Mesothelial cell of epicardium (in vitro differentiated cells): ENCODE data around the gene M1AP. TPM values are rescaled to one million over a fixed set of nuclear protein-coding genes. Genes with fewer than 3 reads are reported as not detected.

ENCODE experiments used
- DNase-seq, 2 experiments: peaks; one replicate each; pipeline ENCODE4 v3.0.0; 2021; ENCODE audit warnings: low spot score in 2 of 2; ENCODE audit not compliant: unreplicated experiment in 2 of 2
- H3K27ac Mint-ChIP-seq: 2 replicates; pipeline ENCODE4 v1.8.0; 2021; ENCODE audit warnings: mixed read lengths
- H3K27me3 Mint-ChIP-seq: 2 replicates; pipeline ENCODE4 v1.8.0; 2021; ENCODE audit warnings: low read depth, mixed read lengths
- H3K36me3 Mint-ChIP-seq: 2 replicates; pipeline ENCODE4 v1.8.0; 2021; ENCODE audit warnings: mixed read lengths
- H3K4me1 Mint-ChIP-seq: 2 replicates; pipeline ENCODE4 v1.8.0; 2021; ENCODE audit warnings: mixed read lengths
- H3K4me3 Mint-ChIP-seq: 2 replicates; pipeline ENCODE4 v1.8.0; 2021; ENCODE audit warnings: mild to moderate bottlenecking, moderate library complexity, mixed read lengths
- H3K9me3 Mint-ChIP-seq: 2 replicates; pipeline ENCODE4 v1.8.0; 2021; ENCODE audit warnings: mixed read lengths
- total RNA-seq: library from RNA; stranded (reverse); gene quantifications from 3 replicates; pipeline ENCODE4 v1.2.1, GENCODE V29; 2021
- TF ChIP-seq, protein P1 (sequence below): fragments of 200-600 bp; sonication (generic); IDR thresholded peaks from one replicate; pipeline ENCODE4 v1.5.0; 2021; ENCODE audit warnings: antibody characterized with exemption; ENCODE audit not compliant: unreplicated experiment

The M1AP gene
- total RNA-seq, 1 donor from 2014 or later, result 7.4 TPM

DNA sequence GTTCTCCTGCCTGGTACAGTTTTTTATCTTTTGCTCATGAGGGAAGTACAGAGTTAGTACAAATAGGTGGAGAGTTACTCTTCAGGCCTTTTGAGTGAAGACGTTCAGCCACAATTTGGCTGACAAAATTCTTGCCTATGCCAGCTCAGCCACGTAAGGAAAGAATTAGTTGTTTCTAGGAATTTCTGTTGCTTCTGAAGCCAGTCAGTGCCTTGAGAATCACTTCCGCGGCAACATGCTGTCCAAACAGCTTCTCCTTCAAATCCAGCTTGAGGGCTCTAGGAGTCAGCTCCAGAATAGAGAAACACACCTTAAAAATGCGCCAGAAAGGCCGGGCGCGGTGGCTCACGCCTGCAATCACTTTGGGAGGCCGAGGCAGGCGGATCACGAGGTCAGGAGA lies 27.5 kb downstream of the M1AP start:
- Mint-ChIP-seq H3K27ac (no peak overlapping the region), H3K4me1 (no peaks in the 10 kb centered on the region), H3K36me3 (no peaks in the 10 kb centered on the region), H3K9me3 (no peaks in the 10 kb centered on the region), H3K4me3 (no peak overlapping the region), H3K27me3 (no peaks in the 10 kb centered on the region)
- TF ChIP-seq, protein P1, sequence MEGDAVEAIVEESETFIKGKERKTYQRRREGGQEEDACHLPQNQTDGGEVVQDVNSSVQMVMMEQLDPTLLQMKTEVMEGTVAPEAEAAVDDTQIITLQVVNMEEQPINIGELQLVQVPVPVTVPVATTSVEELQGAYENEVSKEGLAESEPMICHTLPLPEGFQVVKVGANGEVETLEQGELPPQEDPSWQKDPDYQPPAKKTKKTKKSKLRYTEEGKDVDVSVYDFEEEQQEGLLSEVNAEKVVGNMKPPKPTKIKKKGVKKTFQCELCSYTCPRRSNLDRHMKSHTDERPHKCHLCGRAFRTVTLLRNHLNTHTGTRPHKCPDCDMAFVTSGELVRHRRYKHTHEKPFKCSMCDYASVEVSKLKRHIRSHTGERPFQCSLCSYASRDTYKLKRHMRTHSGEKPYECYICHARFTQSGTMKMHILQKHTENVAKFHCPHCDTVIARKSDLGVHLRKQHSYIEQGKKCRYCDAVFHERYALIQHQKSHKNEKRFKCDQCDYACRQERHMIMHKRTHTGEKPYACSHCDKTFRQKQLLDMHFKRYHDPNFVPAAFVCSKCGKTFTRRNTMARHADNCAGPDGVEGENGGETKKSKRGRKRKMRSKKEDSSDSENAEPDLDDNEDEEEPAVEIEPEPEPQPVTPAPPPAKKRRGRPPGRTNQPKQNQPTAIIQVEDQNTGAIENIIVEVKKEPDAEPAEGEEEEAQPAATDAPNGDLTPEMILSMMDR, result no peak
- no peak for DNase-seq

DNA sequence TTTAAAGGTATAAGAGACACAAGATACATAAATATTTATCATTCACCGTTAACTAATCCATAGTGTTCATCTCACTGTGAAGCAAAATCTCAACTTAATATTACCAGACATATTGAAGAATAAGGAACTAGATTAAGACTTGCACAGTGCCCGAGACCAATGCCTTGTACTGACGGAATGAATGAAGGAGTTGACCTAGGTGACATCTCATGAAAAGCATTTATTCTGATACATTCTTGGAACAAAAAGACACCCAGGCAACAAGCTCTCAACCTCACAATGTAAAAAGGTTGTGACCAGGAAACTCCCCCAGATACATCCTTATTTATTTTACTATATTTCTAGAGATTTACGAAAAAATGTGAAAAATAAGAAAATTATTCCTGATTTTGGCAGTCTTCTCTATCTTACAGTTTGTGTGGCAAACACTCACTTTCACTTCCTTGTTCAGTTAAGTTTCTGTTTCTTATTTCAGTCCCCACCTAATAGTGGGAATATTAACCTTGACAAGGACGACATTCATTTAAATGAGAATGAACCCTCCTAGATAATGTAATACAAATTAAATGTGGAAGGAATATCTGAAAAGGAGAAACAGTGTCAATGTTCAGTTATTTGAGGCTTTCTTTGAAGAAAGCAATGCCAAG lies 28.4 kb downstream of the M1AP start:
- DNase-seq, result no peak
- no peaks in the 10 kb centered on the region for H3K4me1 Mint-ChIP-seq
- no peaks in the 10 kb centered on the region for H3K9me3 Mint-ChIP-seq
- H3K4me3 Mint-ChIP-seq, result no peak overlapping the region
- no peak overlapping the region for H3K27ac Mint-ChIP-seq
- TF ChIP-seq, protein P1, result no peak
- no peaks in the 10 kb centered on the region for H3K27me3 Mint-ChIP-seq
- no peaks in the 10 kb centered on the region for H3K36me3 Mint-ChIP-seq

DNA sequence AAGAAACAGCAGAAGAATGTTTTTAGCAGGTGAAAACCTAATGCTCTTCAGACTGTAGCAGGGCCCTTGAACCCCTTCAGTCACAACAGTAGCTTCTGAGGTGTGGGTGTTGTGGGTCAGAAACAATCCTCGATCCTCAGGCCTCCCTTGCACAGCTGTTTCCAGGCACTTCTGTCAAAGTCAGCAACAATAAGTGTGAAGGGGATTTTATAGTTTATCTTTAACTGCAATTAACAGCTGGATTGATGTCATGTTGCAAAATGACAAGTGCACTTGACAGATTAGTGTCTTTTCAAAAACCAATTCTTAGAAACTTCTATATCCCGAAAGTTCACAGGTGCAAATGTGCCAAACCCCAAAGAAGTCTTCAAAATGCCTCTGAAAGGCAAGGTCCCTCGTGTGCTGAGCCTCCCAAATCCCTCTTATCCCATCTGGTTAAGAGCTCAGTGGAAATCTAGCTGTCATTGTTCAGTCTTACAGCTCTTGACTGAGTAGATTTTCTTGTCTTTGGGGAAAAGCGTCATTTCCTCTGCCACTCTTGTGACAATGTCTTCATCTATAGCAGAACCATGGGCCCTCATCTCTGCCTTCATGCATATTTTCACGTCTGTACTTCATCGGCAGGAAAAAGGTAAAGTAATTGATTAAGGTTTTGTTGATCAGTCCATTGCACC lies 29.6 kb downstream of the M1AP start:
- Mint-ChIP-seq H3K27me3 (peaks cover 3% of the 10 kb centered on the region), H3K9me3 (no peaks in the 10 kb centered on the region), H3K4me3 (no peak overlapping the region), H3K27ac (no peak overlapping the region), H3K4me1 (no peaks in the 10 kb centered on the region), H3K36me3 (peaks cover 4% of the 10 kb centered on the region)
- no peak for DNase-seq
- TF ChIP-seq, protein P1, result no peak

DNA sequence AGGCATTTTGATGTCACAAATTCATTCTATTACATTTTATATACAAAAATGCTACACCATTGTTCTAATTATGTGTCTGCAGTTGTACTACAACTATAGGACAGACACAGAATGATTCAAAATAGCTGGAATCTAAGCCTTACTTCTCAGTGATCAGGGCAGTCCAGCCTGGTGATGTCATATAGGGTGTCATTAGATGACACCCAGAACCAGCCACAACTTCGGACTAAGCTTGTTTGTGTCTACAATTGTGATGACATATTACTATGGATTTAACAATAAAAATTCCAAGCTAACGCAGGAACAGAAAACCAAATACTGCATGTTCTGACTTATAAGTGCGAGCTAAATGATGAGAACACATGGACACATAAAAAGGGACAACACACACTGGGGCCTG lies 31.0 kb downstream of the M1AP start:
- Mint-ChIP-seq H3K27me3 (peaks cover 3% of the 10 kb centered on the region), H3K9me3 (no peaks in the 10 kb centered on the region), H3K27ac (no peak overlapping the region), H3K4me3 (no peak overlapping the region), H3K36me3 (peaks cover 9% of the 10 kb centered on the region), H3K4me1 (no peaks in the 10 kb centered on the region)
- TF ChIP-seq, protein P1, result no peak
- no peak for DNase-seq

DNA sequence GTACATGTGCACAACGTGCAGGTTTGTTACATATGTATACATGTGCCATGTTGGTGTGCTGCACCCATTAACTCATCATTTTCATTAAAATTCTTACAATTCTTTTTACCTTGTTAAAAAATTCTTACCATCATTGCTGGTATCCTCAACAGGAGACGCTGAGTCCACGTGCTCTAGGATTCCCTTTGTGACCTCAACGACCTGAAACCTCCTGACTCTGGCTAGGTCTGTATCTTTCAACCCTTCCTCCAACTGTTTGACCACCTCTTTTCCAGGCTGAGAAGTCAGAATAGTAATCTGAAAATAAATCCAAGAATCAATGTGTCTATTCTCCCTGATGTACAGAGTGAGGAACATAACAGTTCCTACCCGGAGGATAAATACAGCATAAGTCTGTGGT lies 41.2 kb downstream of the M1AP start:
- Mint-ChIP-seq H3K9me3 (peaks cover 24% of the 10 kb centered on the region), H3K4me3 (no peak overlapping the region), H3K27ac (no peak overlapping the region), H3K27me3 (peaks cover 14% of the 10 kb centered on the region), H3K4me1 (no peaks in the 10 kb centered on the region), H3K36me3 (peaks cover 10% of the 10 kb centered on the region)
- no peak for DNase-seq
- TF ChIP-seq, protein P1, result no peak
